Fibroblast of mammary gland (primary cell): Measurements from ENCODE around the gene PIP5KL1.
A peak's percentile ranks its signal among the peaks of the same experiment; 100 is the strongest.

Source experiments
- DNase-seq: peaks from one replicate; pipeline ENCODE4 v3.0.0-alpha.2; 2010; ENCODE audit warnings: low read depth
- H3K4me3 ChIP-seq: 2 replicates; pipeline ENCODE4 v1.5.1; 2011; ENCODE audit warnings: low read depth, mild to moderate bottlenecking, low read length, moderate library complexity; ENCODE audit not compliant: control insufficient read depth
- CTCF ChIP-seq: conservative IDR thresholded peaks from 2 replicates; pipeline ENCODE4 v1.5.1; 2011; ENCODE audit warnings: low read depth, low read length, inconsistent platforms; ENCODE audit not compliant: control insufficient read depth, insufficient read depth

PIP5KL1 gene

GRCh38 chr9:127925959-127926905 lies 4.3 kb downstream of the PIP5KL1 start:
- TF ChIP-seq CTCF = no peak
- DNase-seq = no peak
- no peak overlapping the region for H3K4me3 ChIP-seq

- DNase-seq = no peak
- no peak overlapping the region for H3K4me3 ChIP-seq
- TF ChIP-seq CTCF = no peak
These were observed 5.7 kb downstream of the PIP5KL1 start for GRCh38 chr9:127924736-127925444.

- H3K4me3 ChIP-seq = no peak overlapping the region
- DNase-seq = peak; percentile 100
- TF ChIP-seq CTCF = no peak
These were observed 6.8 kb downstream of the PIP5KL1 start for GRCh38 chr9:127923771-127924170.

GRCh38 chr9:127923046-127923445 lies 7.5 kb downstream of the PIP5KL1 start:
- no peak for TF ChIP-seq CTCF
- DNase-seq = no peak
- no peak overlapping the region for H3K4me3 ChIP-seq

GRCh38 chr9:127921557-127922120 lies 8.9 kb downstream of the PIP5KL1 start:
- peak; percentile 64 for TF ChIP-seq CTCF
- peak; percentile 55 for DNase-seq
- H3K4me3 ChIP-seq = peak overlapping the region; percentile 39

GRCh38 chr9:127920794-127921193 lies 9.8 kb downstream of the PIP5KL1 start:
- DNase-seq = no peak
- TF ChIP-seq CTCF = no peak
- no peak overlapping the region for H3K4me3 ChIP-seq
